ENCODE results near the gene KIF1A.

KIF1A gene

GRCh38 chr2:240774856-240775255, 45.2 kb downstream of the KIF1A start:
- CTCF ChIA-PET: no interaction called here
- Mint-ChIP-seq H3K36me3 (no peaks in the 10 kb centered on the region), H3K4me3 (no peak overlapping the region), H3K4me1 (no peaks in the 10 kb centered on the region), H3K9me3 (no peaks in the 10 kb centered on the region), H3K27ac (no peak overlapping the region), H3K27me3 (no peaks in the 10 kb centered on the region)
- DNase-seq: no peak

- Mint-ChIP-seq H3K4me1 (no peaks in the 10 kb centered on the region), H3K9me3 (no peaks in the 10 kb centered on the region), H3K27ac (no peak overlapping the region), H3K4me3 (no peak overlapping the region), H3K27me3 (no peaks in the 10 kb centered on the region), H3K36me3 (no peaks in the 10 kb centered on the region)
- DNase-seq: no peak
- CTCF ChIA-PET: no interaction called here
Measured at GRCh38 chr2:240769096-240769495, 50.9 kb downstream of the KIF1A start.

- H3K27me3 Mint-ChIP-seq: no peaks in the 10 kb centered on the region
- H3K27ac Mint-ChIP-seq: no peak overlapping the region
- H3K9me3 Mint-ChIP-seq: no peaks in the 10 kb centered on the region
- no peaks in the 10 kb centered on the region for H3K4me1 Mint-ChIP-seq
- CTCF ChIA-PET: no interaction called here
- no peak for DNase-seq
- H3K36me3 Mint-ChIP-seq: no peaks in the 10 kb centered on the region
- H3K4me3 Mint-ChIP-seq: no peak overlapping the region
Measured at GRCh38 chr2:240768216-240768615, 51.8 kb downstream of the KIF1A start.

- Mint-ChIP-seq H3K36me3 (no peaks in the 10 kb centered on the region), H3K4me1 (no peaks in the 10 kb centered on the region), H3K27ac (no peak overlapping the region), H3K9me3 (no peaks in the 10 kb centered on the region), H3K27me3 (no peaks in the 10 kb centered on the region), H3K4me3 (no peak overlapping the region)
- CTCF ChIA-PET: no interaction called here
- no peak for DNase-seq
Measured at GRCh38 chr2:240767341-240767740, 52.7 kb downstream of the KIF1A start.

GRCh38 chr2:240766072-240766471, 53.9 kb downstream of the KIF1A start:
- CTCF ChIA-PET: no interaction called here
- Mint-ChIP-seq H3K9me3 (no peaks in the 10 kb centered on the region), H3K27ac (no peak overlapping the region), H3K36me3 (no peaks in the 10 kb centered on the region), H3K4me3 (no peak overlapping the region), H3K27me3 (no peaks in the 10 kb centered on the region), H3K4me1 (no peaks in the 10 kb centered on the region)
- no peak for DNase-seq

GRCh38 chr2:240765007-240765406, 55.0 kb downstream of the KIF1A start:
- Mint-ChIP-seq H3K36me3 (no peaks in the 10 kb centered on the region), H3K4me1 (no peaks in the 10 kb centered on the region), H3K4me3 (no peak overlapping the region), H3K27ac (no peak overlapping the region), H3K9me3 (no peaks in the 10 kb centered on the region), H3K27me3 (no peaks in the 10 kb centered on the region)
- no peak for DNase-seq
- CTCF ChIA-PET: no interaction called here

- no peaks in the 10 kb centered on the region for H3K4me1 Mint-ChIP-seq
Measured at GRCh38 chr2:240764605-240765004, 55.4 kb downstream of the KIF1A start.

GRCh38 chr2:240762971-240763370, 57.0 kb downstream of the KIF1A start:
- DNase-seq: no peak
- no peak overlapping the region for H3K4me3 Mint-ChIP-seq
- peaks cover 4% of the 10 kb centered on the region for H3K27me3 Mint-ChIP-seq
- CTCF ChIA-PET: no interaction called here
- H3K27ac Mint-ChIP-seq: no peak overlapping the region
- H3K4me1 Mint-ChIP-seq: no peaks in the 10 kb centered on the region
- H3K9me3 Mint-ChIP-seq: no peaks in the 10 kb centered on the region
- no peaks in the 10 kb centered on the region for H3K36me3 Mint-ChIP-seq

More at GRCh38 chr2:240764605-240765004, 55.4 kb downstream of the KIF1A start:
- Mint-ChIP-seq H3K4me3 (no peak overlapping the region), H3K9me3 (no peaks in the 10 kb centered on the region), H3K36me3 (no peaks in the 10 kb centered on the region), H3K27ac (no peak overlapping the region), H3K27me3 (no peaks in the 10 kb centered on the region)
- DNase-seq: no peak
- CTCF ChIA-PET: interaction anchor here (1.1 kb wide), 1 partner anchor 14 kb away, joined by 3 read pairs; no protein-coding TSS in a partner anchor

GRCh38 chr2:240762249-240762648, 57.8 kb downstream of the KIF1A start:
- H3K27ac Mint-ChIP-seq: no peak overlapping the region
- H3K27me3 Mint-ChIP-seq: peaks cover 4% of the 10 kb centered on the region
- H3K9me3 Mint-ChIP-seq: no peaks in the 10 kb centered on the region
- DNase-seq: no peak
- no peaks in the 10 kb centered on the region for H3K36me3 Mint-ChIP-seq
- no peak overlapping the region for H3K4me3 Mint-ChIP-seq
- CTCF ChIA-PET: no interaction called here
- H3K4me1 Mint-ChIP-seq: no peaks in the 10 kb centered on the region

- no peaks in the 10 kb centered on the region for H3K36me3 Mint-ChIP-seq
- H3K27ac Mint-ChIP-seq: no peak overlapping the region
- no peaks in the 10 kb centered on the region for H3K4me1 Mint-ChIP-seq
- H3K27me3 Mint-ChIP-seq: peaks cover 4% of the 10 kb centered on the region
- CTCF ChIA-PET: no interaction called here
- DNase-seq: no peak
- no peaks in the 10 kb centered on the region for H3K9me3 Mint-ChIP-seq
- H3K4me3 Mint-ChIP-seq: no peak overlapping the region
Measured at GRCh38 chr2:240760576-240761246, 59.3 kb downstream of the KIF1A start.

GRCh38 chr2:240760121-240760520, 59.9 kb downstream of the KIF1A start:
- Mint-ChIP-seq H3K9me3 (no peaks in the 10 kb centered on the region), H3K4me1 (no peaks in the 10 kb centered on the region), H3K27me3 (peaks cover 4% of the 10 kb centered on the region), H3K27ac (no peak overlapping the region), H3K4me3 (no peak overlapping the region), H3K36me3 (no peaks in the 10 kb centered on the region)
- DNase-seq: no peak
- CTCF ChIA-PET: no interaction called here

GRCh38 chr2:240759459-240759858, 60.6 kb downstream of the KIF1A start:
- Mint-ChIP-seq H3K9me3 (no peaks in the 10 kb centered on the region), H3K4me1 (no peaks in the 10 kb centered on the region), H3K27me3 (peaks cover 4% of the 10 kb centered on the region), H3K27ac (no peak overlapping the region), H3K36me3 (no peaks in the 10 kb centered on the region), H3K4me3 (no peak overlapping the region)
- DNase-seq: no peak
- CTCF ChIA-PET: no interaction called here

- Mint-ChIP-seq H3K27ac (no peak overlapping the region), H3K4me1 (no peaks in the 10 kb centered on the region)
Measured at GRCh38 chr2:240757086-240757614, 62.9 kb downstream of the KIF1A start.

GRCh38 chr2:240752209-240752608, 67.8 kb downstream of the KIF1A start:
- peaks cover 4% of the 10 kb centered on the region for H3K27me3 Mint-ChIP-seq
- H3K4me1 Mint-ChIP-seq: no peaks in the 10 kb centered on the region
- no peak for DNase-seq
- no peaks in the 10 kb centered on the region for H3K9me3 Mint-ChIP-seq
- CTCF ChIA-PET: interaction anchor here (0.6 kb wide), 1 partner anchor 101 kb away, joined by 3 read pairs; no protein-coding TSS in a partner anchor
- H3K27ac Mint-ChIP-seq: no peak overlapping the region
- H3K4me3 Mint-ChIP-seq: no peak overlapping the region
- no peaks in the 10 kb centered on the region for H3K36me3 Mint-ChIP-seq

More at GRCh38 chr2:240757086-240757614, 62.9 kb downstream of the KIF1A start:
- H3K9me3 Mint-ChIP-seq: no peaks in the 10 kb centered on the region
- peaks cover 4% of the 10 kb centered on the region for H3K27me3 Mint-ChIP-seq
- DNase-seq: no peak
- no peak overlapping the region for H3K4me3 Mint-ChIP-seq
- CTCF ChIA-PET: no interaction called here
- H3K36me3 Mint-ChIP-seq: no peaks in the 10 kb centered on the region

- no peak overlapping the region for H3K27ac Mint-ChIP-seq
- no peaks in the 10 kb centered on the region for H3K36me3 Mint-ChIP-seq
- H3K4me3 Mint-ChIP-seq: no peak overlapping the region
- CTCF ChIA-PET: interaction anchor here (1.0 kb wide), 1 partner anchor 14 kb away, joined by 3 read pairs; no protein-coding TSS in a partner anchor
- no peaks in the 10 kb centered on the region for H3K4me1 Mint-ChIP-seq
- H3K27me3 Mint-ChIP-seq: peaks cover 4% of the 10 kb centered on the region
- no peak for DNase-seq
- H3K9me3 Mint-ChIP-seq: no peaks in the 10 kb centered on the region
Measured at GRCh38 chr2:240750409-240750808, 69.6 kb downstream of the KIF1A start.

Data from activated naive CD4-positive, alpha-beta T cell treated with anti-CD3 and anti-CD28 coated beads, Interleukin-2, amount 10 ng/mL, durations not matched to agents 7 days and 5 days (primary cell).